Bronchial smooth muscle cell (primary cell): ENCODE results near the gene KCTD11. TPM values are rescaled to one million over a fixed set of nuclear protein-coding genes. Genes with fewer than 3 reads are reported as not detected.

Experiments
- total RNA-seq: library from RNA; depleted of rRNA; stranded (reverse); fragments of >200 nt; gene quantifications from 2 replicates; pipeline ENCODE4 v1.2.1, GENCODE V29; 2014

The KCTD11 gene
- total RNA-seq: 4.6 and 5.4 TPM in 2 replicates

GRCh38 chr17:7351665-7352502 lies at the start of gene KCTD11:
Gene KCTD11 (plus strand): TSS chr17:7352162.

GRCh38 chr17:7306911-7307685 lies 44.9 kb upstream of the KCTD11 start, which contains the start of gene EIF5A:
Gene EIF5A (plus strand): TSS chr17:7307628. CDS start chr17:7309636, 2,008 bp downstream.

GRCh38 chr17:7314719-7315569 lies 37.0 kb upstream of the KCTD11 start, which contains the start of gene GPS2:
Gene GPS2 (minus strand): TSS chr17:7315360. CDS start chr17:7315052, 308 bp downstream.

GRCh38 chr17:7328840-7329373 lies 23.1 kb upstream of the KCTD11 start, which contains the start of gene NEURL4:
Gene NEURL4 (minus strand): TSS chr17:7329335. CDS start chr17:7329312, 23 bp downstream.

GRCh38 chr17:7336240-7337175 lies 15.5 kb upstream of the KCTD11 start, which contains the start of gene ACAP1:
Gene ACAP1 (plus strand): TSS chr17:7336529. CDS start chr17:7336735, 206 bp downstream.

GRCh38 chr17:7355053-7355452 lies 3.1 kb downstream of the KCTD11 start, which contains the start of gene TMEM95:
Gene TMEM95 (plus strand): TSS chr17:7355156. CDS start chr17:7355205, 49 bp downstream.

GRCh38 chr17:7380855-7381683 lies 29.1 kb downstream of the KCTD11 start, which contains the start of gene TNK1:
Gene TNK1 (plus strand): TSS chr17:7381089. CDS start chr17:7382927, 1,838 bp downstream.

GRCh38 chr17:7394452-7395191 lies 42.7 kb downstream of the KCTD11 start, which contains the start of gene PLSCR3:
Gene PLSCR3 (minus strand): TSS chr17:7394525. CDS start chr17:7394110, 415 bp downstream.

GRCh38 chr17:7403977-7404736 lies 52.2 kb downstream of the KCTD11 start, which contains the start of gene TMEM256:
Gene TMEM256 (minus strand): TSS chr17:7404097. CDS start chr17:7404084, 13 bp downstream.

Other genes starting within 250 kb of the KCTD11 start
- not detected in 2 replicates for gene ASGR2, start 237.3 kb upstream of the KCTD11 start, total RNA-seq
- 0.86 and 1.6 TPM in 2 replicates for gene ASGR1, start 172.8 kb upstream of the KCTD11 start, total RNA-seq
- 14.3 and 16.3 TPM in 2 replicates for gene DLG4, start 132.3 kb upstream of the KCTD11 start, total RNA-seq
- gene ACADVL, start 132.2 kb upstream of the KCTD11 start, total RNA-seq: 233 and 286 TPM in 2 replicates
- 106 and 115 TPM in 2 replicates for gene DVL2, start 117.6 kb upstream of the KCTD11 start, total RNA-seq
- 29.5 and 39.6 TPM in 2 replicates for gene PHF23, start 112.7 kb upstream of the KCTD11 start, total RNA-seq
- 192 and 205 TPM in 2 replicates for gene GABARAP, start 109.7 kb upstream of the KCTD11 start, total RNA-seq
- gene CTDNEP1, start 100.4 kb upstream of the KCTD11 start, total RNA-seq: 19.1 and 23.0 TPM in 2 replicates
- gene ELP5, start 99.9 kb upstream of the KCTD11 start, total RNA-seq: 19.9 and 22.9 TPM in 2 replicates
- 4.2 and 16.5 TPM in 2 replicates for gene CLDN7, start 89.7 kb upstream of the KCTD11 start, total RNA-seq
- gene SLC2A4, start 70.4 kb upstream of the KCTD11 start, total RNA-seq: 0.09 and 0.16 TPM in 2 replicates
- gene YBX2, start 57.5 kb upstream of the KCTD11 start, total RNA-seq: 0.09 TPM in 1 of 2 replicates, not detected in the other
- 435 and 499 TPM in 2 replicates for gene EIF5A, start 44.5 kb upstream of the KCTD11 start, total RNA-seq
- 22.5 and 47.1 TPM in 2 replicates for gene GPS2, start 36.8 kb upstream of the KCTD11 start, total RNA-seq
- 18.9 and 25.7 TPM in 2 replicates for gene NEURL4, start 22.8 kb upstream of the KCTD11 start, total RNA-seq
- 3.3 and 5.2 TPM in 2 replicates for gene ACAP1, start 15.6 kb upstream of the KCTD11 start, total RNA-seq
- not detected in 2 replicates for gene TMEM95, start 3.0 kb downstream of the KCTD11 start, total RNA-seq
- gene TNK1, start 28.9 kb downstream of the KCTD11 start, total RNA-seq: 0.09 and 0.32 TPM in 2 replicates
- gene PLSCR3, start 42.4 kb downstream of the KCTD11 start, total RNA-seq: 15.5 and 15.9 TPM in 2 replicates
- 70.3 and 140 TPM in 2 replicates for gene TMEM256, start 51.9 kb downstream of the KCTD11 start, total RNA-seq
- gene NLGN2, start 55.7 kb downstream of the KCTD11 start, total RNA-seq: 6.8 and 7.1 TPM in 2 replicates
- 0.16 TPM in 1 of 2 replicates, not detected in the other for gene SPEM1, start 68.2 kb downstream of the KCTD11 start, total RNA-seq
- gene SPEM2, start 73.5 kb downstream of the KCTD11 start, total RNA-seq: not detected in 2 replicates
- gene SPEM3, start 76.7 kb downstream of the KCTD11 start, total RNA-seq: not detected in 2 replicates
- gene TMEM102, start 83.3 kb downstream of the KCTD11 start, total RNA-seq: 0.60 and 2.4 TPM in 2 replicates
- 1.0 and 1.1 TPM in 2 replicates for gene FGF11, start 87.3 kb downstream of the KCTD11 start, total RNA-seq
- 8.8 and 10.1 TPM in 2 replicates for gene CHRNB1, start 92.9 kb downstream of the KCTD11 start, total RNA-seq
- 12.5 and 16.4 TPM in 2 replicates for gene ZBTB4, start 127.5 kb downstream of the KCTD11 start, total RNA-seq
- gene SLC35G6, start 129.3 kb downstream of the KCTD11 start, total RNA-seq: not detected in 2 replicates
- 107 and 113 TPM in 2 replicates for gene POLR2A, start 132.2 kb downstream of the KCTD11 start, total RNA-seq
- gene TNFSF12, start 196.9 kb downstream of the KCTD11 start, total RNA-seq: 7.3 and 9.1 TPM in 2 replicates
- gene TNFSF13, start 206.6 kb downstream of the KCTD11 start, total RNA-seq: 0.34 and 1.7 TPM in 2 replicates
- 51.1 and 54.5 TPM in 2 replicates for gene SENP3, start 209.8 kb downstream of the KCTD11 start, total RNA-seq
- 21.0 and 27.6 TPM in 2 replicates for gene CD68, start 227.5 kb downstream of the KCTD11 start, total RNA-seq
- 36.7 and 48.5 TPM in 2 replicates for gene MPDU1, start 231.7 kb downstream of the KCTD11 start, total RNA-seq
- gene SOX15, start 237.9 kb downstream of the KCTD11 start, total RNA-seq: 0.17 and 0.32 TPM in 2 replicates